Ishikawa (cell line): ENCODE measurements around the gene NPAS3.

Source experiments
- CEBPB ChIP-seq: IDR thresholded peaks from 2 replicates; pipeline ENCODE4 v1.6.1; 2012
- CREB1 ChIP-seq: IDR thresholded peaks from 2 replicates; pipeline ENCODE4 v1.6.1; 2012; ENCODE audit warnings: low read depth
- EGR1 ChIP-seq: IDR thresholded peaks from 2 replicates; pipeline ENCODE4 v1.6.1; 2012
- EP300 ChIP-seq: IDR thresholded peaks from 2 replicates; pipeline ENCODE4 v1.6.1; 2012; ENCODE audit warnings: borderline replicate concordance
- FOXM1 ChIP-seq: IDR thresholded peaks from 2 replicates; pipeline ENCODE4 v1.6.1; 2012; ENCODE audit warnings: low read depth, borderline replicate concordance
- NFIC ChIP-seq: IDR thresholded peaks from 2 replicates; pipeline ENCODE4 v1.6.1; 2012
- RAD21 ChIP-seq: IDR thresholded peaks from 2 replicates; pipeline ENCODE4 v1.6.1; 2012; ENCODE audit warnings: low read depth
- TAF1 ChIP-seq: IDR thresholded peaks from 2 replicates; pipeline ENCODE4 v1.6.1; 2012; ENCODE audit warnings: low read depth, mild to moderate bottlenecking
- TCF12 ChIP-seq: IDR thresholded peaks from 2 replicates; pipeline ENCODE4 v1.6.1; 2012; ENCODE audit warnings: low read depth
- TEAD4 ChIP-seq: IDR thresholded peaks from 2 replicates; pipeline ENCODE4 v1.6.1; 2012
- USF1 ChIP-seq: IDR thresholded peaks from 2 replicates; pipeline ENCODE4 v1.6.1; 2012
- YY1 ChIP-seq: IDR thresholded peaks from 2 replicates; pipeline ENCODE4 v1.6.1; 2012; ENCODE audit warnings: low read depth
- ZBTB7A ChIP-seq: IDR thresholded peaks from 2 replicates; pipeline ENCODE4 v1.6.1; 2012; ENCODE audit warnings: low read depth
- TF ChIP-seq, protein P1 (sequence below): IDR thresholded peaks from 2 replicates; pipeline ENCODE4 v1.6.1; 2012; ENCODE audit warnings: low read depth, mild to moderate bottlenecking
- TF ChIP-seq, protein P2 (sequence below): IDR thresholded peaks from 2 replicates; pipeline ENCODE4 v1.6.1; 2012

The NPAS3 gene

GRCh38 chr14:33653308-33653695 is 714.6 kb downstream of the NPAS3 start:
- TF ChIP-seq CREB1 (no peak), NFIC (no peak), EP300 (no peak), RAD21 (no peak), CEBPB (no peak), TEAD4 (no peak), FOXM1 (no peak), TCF12 (no peak)

- TF ChIP-seq TAF1 (no peak), YY1 (no peak), CEBPB (no peak), TCF12 (no peak), TEAD4 (no peak), FOXM1 (no peak), NFIC (no peak), RAD21 (no peak), ZBTB7A (no peak), CREB1 (no peak), EP300 (no peak), USF1 (no peak), EGR1 (no peak)
- TF ChIP-seq, protein P1, sequence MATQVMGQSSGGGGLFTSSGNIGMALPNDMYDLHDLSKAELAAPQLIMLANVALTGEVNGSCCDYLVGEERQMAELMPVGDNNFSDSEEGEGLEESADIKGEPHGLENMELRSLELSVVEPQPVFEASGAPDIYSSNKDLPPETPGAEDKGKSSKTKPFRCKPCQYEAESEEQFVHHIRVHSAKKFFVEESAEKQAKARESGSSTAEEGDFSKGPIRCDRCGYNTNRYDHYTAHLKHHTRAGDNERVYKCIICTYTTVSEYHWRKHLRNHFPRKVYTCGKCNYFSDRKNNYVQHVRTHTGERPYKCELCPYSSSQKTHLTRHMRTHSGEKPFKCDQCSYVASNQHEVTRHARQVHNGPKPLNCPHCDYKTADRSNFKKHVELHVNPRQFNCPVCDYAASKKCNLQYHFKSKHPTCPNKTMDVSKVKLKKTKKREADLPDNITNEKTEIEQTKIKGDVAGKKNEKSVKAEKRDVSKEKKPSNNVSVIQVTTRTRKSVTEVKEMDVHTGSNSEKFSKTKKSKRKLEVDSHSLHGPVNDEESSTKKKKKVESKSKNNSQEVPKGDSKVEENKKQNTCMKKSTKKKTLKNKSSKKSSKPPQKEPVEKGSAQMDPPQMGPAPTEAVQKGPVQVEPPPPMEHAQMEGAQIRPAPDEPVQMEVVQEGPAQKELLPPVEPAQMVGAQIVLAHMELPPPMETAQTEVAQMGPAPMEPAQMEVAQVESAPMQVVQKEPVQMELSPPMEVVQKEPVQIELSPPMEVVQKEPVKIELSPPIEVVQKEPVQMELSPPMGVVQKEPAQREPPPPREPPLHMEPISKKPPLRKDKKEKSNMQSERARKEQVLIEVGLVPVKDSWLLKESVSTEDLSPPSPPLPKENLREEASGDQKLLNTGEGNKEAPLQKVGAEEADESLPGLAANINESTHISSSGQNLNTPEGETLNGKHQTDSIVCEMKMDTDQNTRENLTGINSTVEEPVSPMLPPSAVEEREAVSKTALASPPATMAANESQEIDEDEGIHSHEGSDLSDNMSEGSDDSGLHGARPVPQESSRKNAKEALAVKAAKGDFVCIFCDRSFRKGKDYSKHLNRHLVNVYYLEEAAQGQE = no peak
- TF ChIP-seq, protein P2, sequence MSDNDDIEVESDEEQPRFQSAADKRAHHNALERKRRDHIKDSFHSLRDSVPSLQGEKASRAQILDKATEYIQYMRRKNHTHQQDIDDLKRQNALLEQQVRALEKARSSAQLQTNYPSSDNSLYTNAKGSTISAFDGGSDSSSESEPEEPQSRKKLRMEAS = no peak
These were observed 716.7 kb downstream of the NPAS3 start for GRCh38 chr14:33655421-33655820.

DNA sequence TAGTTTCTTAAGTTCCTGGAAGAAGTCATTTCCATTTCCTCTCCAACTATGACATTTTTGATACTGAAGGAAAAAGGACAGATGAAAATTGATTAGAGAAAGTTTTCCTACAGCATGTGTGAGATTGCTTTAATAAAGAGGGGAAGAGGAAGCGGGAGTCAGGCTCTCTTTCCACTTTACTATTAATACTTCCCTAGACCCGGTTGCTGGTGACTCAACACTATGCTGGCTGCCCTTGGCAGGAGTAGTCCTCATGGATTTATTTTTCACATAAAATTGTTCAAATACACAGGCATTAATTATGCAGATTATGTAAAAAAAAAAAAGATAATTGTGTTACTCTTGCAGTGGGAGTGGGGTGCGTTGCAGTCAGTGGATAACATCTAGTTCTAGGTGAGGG is 718.8 kb downstream of the NPAS3 start:
- TF ChIP-seq NFIC = no peak
- no peak for TF ChIP-seq TAF1
- TF ChIP-seq, protein P1 = no peak
- no peak for TF ChIP-seq FOXM1
- no peak for TF ChIP-seq RAD21
- TF ChIP-seq CREB1 = no peak

DNA sequence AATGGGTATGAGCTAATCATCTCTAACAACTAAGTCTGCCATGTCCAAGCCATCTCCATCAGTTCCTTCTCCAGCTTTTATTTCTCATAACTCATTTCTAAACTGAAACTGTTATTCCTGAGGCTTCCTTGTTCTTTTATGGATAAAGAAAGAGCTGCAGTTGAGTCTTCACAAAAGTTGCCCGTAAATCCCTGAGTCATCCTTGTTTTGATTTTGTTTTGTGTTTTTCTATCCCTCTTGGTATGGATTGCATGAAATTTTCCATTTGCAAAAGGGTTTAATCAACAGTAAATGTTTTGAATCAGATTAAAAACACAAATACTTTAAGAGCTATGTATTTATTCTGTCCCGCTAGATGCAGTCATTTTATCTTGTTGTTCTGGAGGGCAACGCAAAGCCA is 721.6 kb downstream of the NPAS3 start:
- TF ChIP-seq, protein P1 = no peak

- TF ChIP-seq TCF12 = no peak
- TF ChIP-seq RAD21 = no peak
- TF ChIP-seq, protein P1 = no peak
- TF ChIP-seq TEAD4 = no peak
- TF ChIP-seq ZBTB7A = no peak
These were observed 722.4 kb downstream of the NPAS3 start for GRCh38 chr14:33661101-33661500.
